ENCODE measurements around the gene TSPAN3. TPM values are rescaled to one million over a fixed set of nuclear protein-coding genes. Genes with fewer than 3 reads are reported as not detected.

Gene TSPAN3
- total and polyA plus RNA-seq, 8 donors, result 319 to 645 (median 360) TPM

GRCh38 chr15:77030048-77030927, 40.6 kb downstream of the TSPAN3 start:
- no peaks in the 10 kb centered on the region for H3K9me3 ChIP-seq
- peaks cover 0 to 6% of the 10 kb centered on the region in 2 donors for H3K4me1 ChIP-seq
- TF ChIP-seq, protein P1, sequence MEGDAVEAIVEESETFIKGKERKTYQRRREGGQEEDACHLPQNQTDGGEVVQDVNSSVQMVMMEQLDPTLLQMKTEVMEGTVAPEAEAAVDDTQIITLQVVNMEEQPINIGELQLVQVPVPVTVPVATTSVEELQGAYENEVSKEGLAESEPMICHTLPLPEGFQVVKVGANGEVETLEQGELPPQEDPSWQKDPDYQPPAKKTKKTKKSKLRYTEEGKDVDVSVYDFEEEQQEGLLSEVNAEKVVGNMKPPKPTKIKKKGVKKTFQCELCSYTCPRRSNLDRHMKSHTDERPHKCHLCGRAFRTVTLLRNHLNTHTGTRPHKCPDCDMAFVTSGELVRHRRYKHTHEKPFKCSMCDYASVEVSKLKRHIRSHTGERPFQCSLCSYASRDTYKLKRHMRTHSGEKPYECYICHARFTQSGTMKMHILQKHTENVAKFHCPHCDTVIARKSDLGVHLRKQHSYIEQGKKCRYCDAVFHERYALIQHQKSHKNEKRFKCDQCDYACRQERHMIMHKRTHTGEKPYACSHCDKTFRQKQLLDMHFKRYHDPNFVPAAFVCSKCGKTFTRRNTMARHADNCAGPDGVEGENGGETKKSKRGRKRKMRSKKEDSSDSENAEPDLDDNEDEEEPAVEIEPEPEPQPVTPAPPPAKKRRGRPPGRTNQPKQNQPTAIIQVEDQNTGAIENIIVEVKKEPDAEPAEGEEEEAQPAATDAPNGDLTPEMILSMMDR (IDR thresholded peaks at IDR 0.05), result no peak
- no peak overlapping the region for H3K4me3 ChIP-seq
- H3K27me3 ChIP-seq, result peaks cover 0 to 16% of the 10 kb centered on the region in 2 donors
- peak in 2 of 4 donors; percentile 27 to 63 for DNase-seq
- no peak overlapping the region for H3K27ac ChIP-seq
- intact Hi-C loops (cut with DNase I), result no loop called here
- peaks cover 0 to 96% of the 10 kb centered on the region in 2 donors for H3K36me3 ChIP-seq
- ATAC-seq, result no peak

DNA sequence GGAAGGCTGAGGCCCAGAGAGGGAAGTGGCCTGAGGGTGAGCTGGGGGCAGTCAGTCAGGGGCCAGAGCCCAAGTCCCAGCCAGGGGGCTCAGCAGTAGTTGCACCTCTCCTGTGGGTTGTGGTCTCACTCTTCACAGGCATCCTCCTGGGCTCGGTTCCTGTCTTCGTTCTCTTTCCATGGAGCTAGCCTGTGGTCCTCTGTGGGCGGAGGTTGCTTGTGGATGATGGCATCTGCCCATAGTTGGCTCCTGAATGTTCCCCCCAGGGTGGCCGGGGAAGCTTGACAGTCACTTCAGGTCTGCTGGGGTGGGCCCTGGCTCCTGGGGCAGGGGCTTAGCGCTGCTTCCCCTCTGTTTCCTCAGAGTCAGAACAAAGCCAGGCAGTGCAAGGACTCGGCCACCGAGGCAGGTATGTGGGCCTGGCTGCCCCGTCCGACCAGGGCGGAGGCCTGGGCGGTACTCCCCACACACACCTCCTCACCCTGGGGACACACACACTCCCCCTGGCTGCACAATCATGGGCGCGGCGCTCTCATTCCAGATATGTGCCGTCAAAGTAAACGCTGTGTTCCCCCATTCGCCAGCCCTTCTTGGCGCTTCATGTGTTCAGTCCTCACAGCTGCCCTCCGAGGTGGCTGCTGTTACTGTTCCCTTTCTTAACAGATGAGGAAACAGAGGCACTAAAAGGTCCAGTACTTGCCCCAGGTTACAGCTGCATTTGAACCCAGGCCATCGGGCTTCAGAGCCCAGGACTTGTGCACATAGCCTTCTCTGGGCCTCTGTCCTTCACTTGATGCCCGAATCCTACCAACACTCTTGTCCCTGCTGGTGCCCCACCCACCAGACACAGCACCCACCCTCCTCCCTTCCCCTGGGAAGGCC, 41.5 kb downstream of the TSPAN3 start:
- intact Hi-C loops (cut with DNase I), result no loop called here
- peaks cover 0 to 91% of the 10 kb centered on the region in 2 donors for H3K36me3 ChIP-seq
- DNase-seq (peak in 2 of 4 donors; percentile 27 to 65), ATAC-seq (no peak)
- H3K4me1 ChIP-seq, result peaks cover 0 to 7% of the 10 kb centered on the region in 2 donors
- H3K27ac ChIP-seq, result no peak overlapping the region
- TF ChIP-seq, protein P1 (IDR thresholded peaks at IDR 0.05), result no peak
- no peaks in the 10 kb centered on the region for H3K9me3 ChIP-seq
- peaks cover 0 to 16% of the 10 kb centered on the region in 2 donors for H3K27me3 ChIP-seq
- H3K4me3 ChIP-seq, result no peak overlapping the region

- intact Hi-C loops (cut with DNase I), result no loop called here
Measured at GRCh38 chr15:77028451-77029165, 42.3 kb downstream of the TSPAN3 start.

DNA sequence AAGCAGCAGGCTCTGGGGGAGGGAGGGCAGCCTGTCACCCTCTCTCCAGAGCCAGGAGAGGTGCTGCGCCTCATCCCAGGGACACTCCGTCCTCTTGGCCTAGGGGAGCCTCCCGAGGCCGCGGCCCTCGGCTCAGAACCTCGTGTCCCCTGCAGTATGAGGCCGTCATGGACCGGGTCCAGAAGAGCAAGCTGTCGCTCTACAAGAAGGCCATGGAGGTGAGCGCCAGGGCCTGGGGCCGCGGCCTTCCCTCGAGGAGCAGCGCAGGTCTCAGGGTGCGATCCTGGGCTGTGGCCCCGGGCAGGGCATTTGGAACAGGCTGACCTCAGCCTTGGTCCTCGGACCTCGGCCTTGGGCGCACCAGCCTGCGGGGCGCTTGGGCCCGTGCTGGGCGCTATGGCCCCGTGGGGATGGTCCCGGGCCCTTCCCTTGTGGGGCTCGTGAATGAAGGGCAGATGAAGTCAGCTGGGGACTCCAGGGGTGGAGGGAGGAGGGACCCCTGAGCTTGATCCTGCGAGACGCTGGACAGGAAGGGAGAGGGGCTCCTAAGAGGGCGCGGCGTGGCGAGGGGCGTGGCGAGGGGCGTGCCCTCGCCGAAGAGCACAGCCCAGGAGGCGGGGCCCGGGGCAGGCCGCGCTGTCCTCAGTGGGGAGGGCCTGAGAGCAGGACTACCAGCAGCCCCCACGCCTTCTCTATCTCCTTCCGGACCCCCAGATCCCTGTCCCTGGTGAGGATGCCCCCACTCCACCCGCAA, 43.0 kb downstream of the TSPAN3 start:
- no peak overlapping the region for H3K27ac ChIP-seq
- DNase-seq (peak in 3 of 4 donors; percentile 23 to 73 (median 35)), ATAC-seq (peak; percentile 49)
- peaks cover 0 to 12% of the 10 kb centered on the region in 2 donors for H3K4me1 ChIP-seq
- H3K4me3 ChIP-seq, result no peak overlapping the region
- H3K36me3 ChIP-seq, result peaks cover 0 to 84% of the 10 kb centered on the region in 2 donors
- peaks cover 0 to 14% of the 10 kb centered on the region in 2 donors for H3K27me3 ChIP-seq
- TF ChIP-seq, protein P1 (IDR thresholded peaks at IDR 0.05), result no peak
- intact Hi-C loops (cut with DNase I), result no loop called here
- no peaks in the 10 kb centered on the region for H3K9me3 ChIP-seq

More at GRCh38 chr15:77028451-77029165, 42.3 kb downstream of the TSPAN3 start:
- TF ChIP-seq, protein P1 (IDR thresholded peaks at IDR 0.05), result no peak
- Histone ChIP-seq H3K4me1 (peaks cover 0 to 12% of the 10 kb centered on the region in 2 donors), H3K36me3 (peaks cover 0 to 89% of the 10 kb centered on the region in 2 donors), H3K9me3 (no peaks in the 10 kb centered on the region), H3K4me3 (no peak overlapping the region), H3K27ac (no peak overlapping the region), H3K27me3 (peaks cover 0 to 16% of the 10 kb centered on the region in 2 donors)
- no peak for ATAC-seq
- peak in 2 of 4 donors; percentile 25 to 59 for DNase-seq

All from left lung (tissue), 10 donors.